PC-3 (cell line): ENCODE data around the gene ITGAV. TPM values are rescaled to one million over a fixed set of nuclear protein-coding genes. Genes with fewer than 3 reads are reported as not detected.

ENCODE experiments used
- ATAC-seq: fragments of 200-7000 bp; cut with Tn5 transposase; 2 replicates; pipeline ENCODE4 v1.9.1; 2020; ENCODE audit warnings: mild to moderate bottlenecking, moderate library complexity
- BruUV-seq: library from RNA; stranded (reverse); fragments of 400-500 nt; replicated peaks from 2 replicates; lab custom pipeline; 2021; lab: Mats Ljungman, UMichigan
- CTCF ChIA-PET: fragments of 300-600 bp; sonication (Branson Sonifier 250); formaldehyde crosslinking; loops from one replicate; lab custom pipeline; 2022; ENCODE audit warnings: antibody characterized with exemption; lab: Charles Lee
- POLR2A ChIA-PET: fragments of 300-600 bp; sonication (Branson Sonifier 250); formaldehyde crosslinking; loops from one replicate; lab custom pipeline; 2022; ENCODE audit warnings: antibody characterized with exemption; ENCODE audit not compliant: unreplicated experiment; lab: Charles Lee
- DNase-seq: peaks from one replicate; pipeline ENCODE4 v3.0.0-alpha.2; 2015
- H2AFZ ChIP-seq: fragments of 300-600 bp; sonication (generic); 2 replicates; pipeline ENCODE4 v1.6.0; 2016; ENCODE audit warnings: antibody characterized with exemption, low read length
- H3F3A ChIP-seq: fragments of 300-600 bp; sonication (generic); one replicate; pipeline ENCODE4 v1.6.0; 2017; ENCODE audit warnings: antibody characterized with exemption, low read length, control low read depth, mild to moderate bottlenecking; ENCODE audit not compliant: unreplicated experiment
- H3K27ac ChIP-seq: fragments of 300-600 bp; sonication (generic); 2 replicates; pipeline ENCODE4 v1.5.1; 2016; ENCODE audit warnings: mild to moderate bottlenecking, low read length
- H3K27me3 ChIP-seq: fragments of 300-600 bp; sonication (generic); 2 replicates; pipeline ENCODE4 v1.6.1; 2016; ENCODE audit warnings: low read length, mixed read lengths
- H3K36me3 ChIP-seq: fragments of 300-600 bp; sonication (generic); 2 replicates; pipeline ENCODE4 v1.6.1; 2016; ENCODE audit warnings: low read depth, mixed run types, low read length, mixed read lengths
- H3K4me1 ChIP-seq: fragments of 300-600 bp; sonication (generic); 2 replicates; pipeline ENCODE4 v1.5.1; 2016; ENCODE audit warnings: low read length; ENCODE audit not compliant: insufficient read depth
- H3K4me2 ChIP-seq: fragments of 300-600 bp; sonication (generic); 2 replicates; pipeline ENCODE4 v1.6.0; 2016; ENCODE audit warnings: low read length
- H3K4me3 ChIP-seq: fragments of 300-600 bp; sonication (generic); 2 replicates; pipeline ENCODE4 v1.5.1; 2016; ENCODE audit warnings: mild to moderate bottlenecking, low read length, mixed read lengths
- H3K79me2 ChIP-seq: fragments of 300-600 bp; sonication (generic); 2 replicates; pipeline ENCODE4 v1.6.1; 2017; ENCODE audit warnings: low read length, mixed read lengths
- H3K9ac ChIP-seq: fragments of 300-600 bp; sonication (generic); 2 replicates; pipeline ENCODE4 v1.6.0; 2016; ENCODE audit warnings: mild to moderate bottlenecking, low read length
- H3K9me2 ChIP-seq: fragments of 300-600 bp; sonication (generic); replicated peaks from 2 replicates; pipeline ENCODE4 v1.6.1; 2016; ENCODE audit warnings: mixed run types, low read length, mixed read lengths
- H3K9me3 ChIP-seq: fragments of 300-600 bp; sonication (generic); 2 replicates; pipeline ENCODE4 v1.6.1; 2016; ENCODE audit warnings: low read length, mixed read lengths
- H4K20me1 ChIP-seq: fragments of 300-600 bp; sonication (generic); 2 replicates; pipeline ENCODE4 v1.6.1; 2016; ENCODE audit warnings: low read length, mixed read lengths
- CTCF ChIP-seq: fragments of 300-600 bp; sonication (generic); conservative IDR thresholded peaks from 2 replicates; pipeline ENCODE4 v1.5.1; 2017; ENCODE audit warnings: antibody characterized with exemption, low read depth, mild to moderate bottlenecking, low read length
- EZH2 ChIP-seq: fragments of 300-600 bp; sonication (generic); IDR thresholded peaks from one replicate; pipeline ENCODE4 v1.6.1; 2017; ENCODE audit warnings: antibody characterized with exemption, mild to moderate bottlenecking, low read length; ENCODE audit not compliant: unreplicated experiment
- EZH2phosphoT487 ChIP-seq: fragments of 300-600 bp; sonication (generic); IDR thresholded peaks from 2 replicates; pipeline ENCODE4 v1.6.1; 2018; ENCODE audit warnings: mild to moderate bottlenecking, antibody characterized with exemption, low read length, borderline replicate concordance
- intact Hi-C: fragments of 100-400 bp; cut with micrococcal nuclease; formaldehyde crosslinking; loops from 2 replicates; pipeline ENCODE4 v1.9.0; 2023
- total RNA-seq: library from RNA; depleted of rRNA; stranded (reverse); fragments of >200 nt; gene quantifications from 2 replicates; pipeline ENCODE4 v1.2.3, GENCODE V29; 2014

Gene ITGAV
- total RNA-seq, 1 experiment from 2014 or later = 23.5 TPM

- Histone ChIP-seq H3K36me3 (no peaks in the 10 kb centered on the region), H3K4me1 (peaks cover 41% of the 10 kb centered on the region), H3K4me2 (no peak overlapping the region), H3K9me2 (no peaks in the 10 kb centered on the region), H3K9ac (no peak overlapping the region), H3K4me3 (no peak overlapping the region), H3K9me3 (no peaks in the 10 kb centered on the region), H3K79me2 (no peaks in the 10 kb centered on the region), H3K27ac (no peak overlapping the region), H2AFZ (no peak overlapping the region), H3K27me3 (no peaks in the 10 kb centered on the region), H3F3A (no peaks in the 10 kb centered on the region), H4K20me1 (no peaks in the 10 kb centered on the region)
- POLR2A ChIA-PET = no interaction called here
- TF ChIP-seq CTCF = no peak
- no peak for TF ChIP-seq EZH2phosphoT487
- no peak for TF ChIP-seq EZH2
- CTCF ChIA-PET = no interaction called here
- ATAC-seq (no peak), DNase-seq (no peak)
- intact Hi-C loops = loop anchor here (5.0 kb wide), 1 partner anchor 66 kb away; no protein-coding TSS in a partner anchor
- BruUV-seq = no TSS peak
Measured at GRCh38 chr2:186576614-186577013, 13.2 kb upstream of the ITGAV start.

GRCh38 chr2:186582698-186583097 is 7.2 kb upstream of the ITGAV start:
- TF ChIP-seq EZH2 (no peak), CTCF (no peak), EZH2phosphoT487 (no peak)
- peaks cover 16% of the 10 kb centered on the region for H3K4me1 ChIP-seq
- ChIA-PET POLR2A (interaction anchor here (0.6 kb wide), 1 partner anchor 452 kb away, joined by 3 read pairs; no protein-coding TSS in a partner anchor), CTCF (no interaction called here)
- H3K9me3 ChIP-seq = no peaks in the 10 kb centered on the region
- no peak overlapping the region for H3K4me3 ChIP-seq
- ATAC-seq (peak; percentile 94), DNase-seq (peak; percentile 57)
- no peaks in the 10 kb centered on the region for H3K9me2 ChIP-seq
- intact Hi-C loops = loop anchor here (2.0 kb wide), 1 partner anchor 38 kb away; no protein-coding TSS in a partner anchor
- no peaks in the 10 kb centered on the region for H4K20me1 ChIP-seq
- H3F3A ChIP-seq = no peaks in the 10 kb centered on the region
- BruUV-seq = no TSS peak
- no peaks in the 10 kb centered on the region for H3K36me3 ChIP-seq
- no peaks in the 10 kb centered on the region for H3K27me3 ChIP-seq
- no peaks in the 10 kb centered on the region for H3K79me2 ChIP-seq
- H3K9ac ChIP-seq = no peak overlapping the region
- H2AFZ ChIP-seq = no peak overlapping the region
- no peak overlapping the region for H3K27ac ChIP-seq
- H3K4me2 ChIP-seq = peak overlapping the region; percentile 4; the same call in 1 of the 2 replicates

- H3F3A ChIP-seq = no peaks in the 10 kb centered on the region
- ChIA-PET POLR2A (no interaction called here), CTCF (no interaction called here)
- H3K79me2 ChIP-seq = no peaks in the 10 kb centered on the region
- no peak overlapping the region for H2AFZ ChIP-seq
- H3K27me3 ChIP-seq = no peaks in the 10 kb centered on the region
- ATAC-seq = no peak
- intact Hi-C loops = no loop called here
- H3K9me3 ChIP-seq = no peaks in the 10 kb centered on the region
- H3K36me3 ChIP-seq = no peaks in the 10 kb centered on the region
- no peak overlapping the region for H3K4me3 ChIP-seq
- H3K9ac ChIP-seq = no peak overlapping the region
- no peak overlapping the region for H3K4me2 ChIP-seq
- H3K27ac ChIP-seq = no peak overlapping the region
- TF ChIP-seq EZH2phosphoT487 = no peak
- TF ChIP-seq EZH2 = no peak
- TF ChIP-seq CTCF = no peak
- DNase-seq = no peak
- BruUV-seq = no TSS peak
- H3K9me2 ChIP-seq = no peaks in the 10 kb centered on the region
- H3K4me1 ChIP-seq = peaks cover 18% of the 10 kb centered on the region
- no peaks in the 10 kb centered on the region for H4K20me1 ChIP-seq
Measured at GRCh38 chr2:186584053-186584452, 5.8 kb upstream of the ITGAV start.
